ENCODE measurements around the gene LEKR1. TPM values are rescaled to one million over a fixed set of nuclear protein-coding genes. Genes with fewer than 3 reads are reported as not detected.

Gene LEKR1
- total RNA-seq, 1 donor from 2014 or later: 0.26 TPM

DNA sequence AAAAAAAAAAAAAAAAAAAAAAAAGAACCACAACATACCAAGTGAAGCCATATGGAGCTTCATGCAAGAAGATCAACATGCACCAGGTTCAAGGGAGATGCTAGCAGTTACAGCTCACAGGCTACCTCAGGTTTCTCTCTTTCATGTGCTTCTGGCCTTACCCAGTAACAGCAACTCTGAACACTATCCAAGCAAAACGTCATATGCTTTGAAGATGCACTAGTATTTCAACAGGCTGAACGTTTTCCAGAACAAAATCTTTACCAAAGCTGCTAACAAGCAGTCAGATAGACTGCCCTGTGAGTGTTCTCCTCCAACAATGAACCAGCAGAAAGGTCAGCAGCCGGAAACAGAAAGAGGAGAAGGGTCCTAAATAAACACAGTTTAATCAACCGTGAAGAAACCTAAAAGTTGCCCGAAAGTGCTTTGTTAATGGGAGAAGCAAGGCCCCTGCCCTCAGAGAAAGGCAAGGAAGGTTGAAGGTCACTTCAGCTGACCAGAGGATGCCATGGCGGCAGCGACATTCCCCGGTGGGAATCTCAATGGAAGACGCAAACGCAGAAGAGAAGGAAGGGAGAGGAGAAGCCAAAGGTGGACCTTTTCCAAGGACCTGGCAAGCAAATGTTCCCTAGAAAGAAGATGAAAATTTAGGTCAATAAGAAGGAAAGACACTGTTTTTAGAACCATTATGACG is 253.7 kb downstream of the LEKR1 start:
- no peak for DNase-seq (ENCODE audit: low read depth in 2 of 2)

DNA sequence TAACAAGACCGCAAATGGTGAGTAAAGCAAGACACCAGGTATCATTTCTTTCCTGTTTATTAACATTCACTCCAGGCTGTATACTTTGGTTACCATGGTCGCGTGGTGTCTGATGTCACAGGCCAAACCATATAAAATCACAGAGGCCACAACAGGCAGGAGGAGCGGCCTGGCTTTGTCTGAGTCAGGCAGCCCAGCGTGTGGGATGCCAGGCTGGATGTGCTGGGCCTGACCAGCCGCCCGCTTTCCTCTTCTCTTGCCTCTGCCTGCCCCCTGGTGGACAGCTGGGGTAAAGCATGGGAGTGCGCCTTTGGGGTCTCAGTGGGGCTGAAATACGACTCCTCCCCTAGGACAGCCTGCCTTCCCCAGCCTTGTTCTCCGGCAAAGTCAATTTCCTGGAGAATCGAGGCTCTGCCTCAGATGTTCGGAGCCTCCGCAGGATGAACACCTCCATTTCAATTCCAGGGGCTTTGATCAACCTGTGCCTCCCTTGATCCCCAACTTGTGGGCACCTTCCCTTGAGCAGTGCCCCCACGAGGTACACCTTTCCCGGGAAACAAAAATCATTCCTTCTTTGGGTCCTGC is 255.6 kb downstream of the LEKR1 start:
- peak; percentile 86 to 92 for DNase-seq (ENCODE audit: low read depth in 2 of 2)

GRCh38 chr3:157082305-157082982 is 256.3 kb downstream of the LEKR1 start:
- DNase-seq (ENCODE audit: low read depth in 2 of 2): no peak

DNA sequence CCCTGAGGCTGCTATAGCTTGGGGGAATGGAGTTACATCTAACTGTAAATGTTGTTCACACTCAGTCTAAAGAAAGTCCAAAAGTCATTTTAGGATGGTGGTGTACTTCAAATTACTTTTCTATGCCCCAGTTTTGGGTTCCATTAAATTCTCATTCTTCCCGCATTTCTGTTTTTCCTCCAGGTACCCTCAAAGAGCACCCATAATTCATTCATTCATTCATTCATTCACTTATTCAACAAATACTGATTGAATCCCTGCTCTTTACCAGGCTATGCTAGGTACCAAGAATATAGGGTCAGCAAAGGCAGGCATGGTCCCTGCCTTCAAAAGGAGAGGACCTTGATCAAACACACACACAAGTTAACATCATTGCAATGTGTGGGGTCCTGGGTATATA is 257.7 kb downstream of the LEKR1 start:
- no peak for DNase-seq (ENCODE audit: low read depth in 2 of 2)

DNA sequence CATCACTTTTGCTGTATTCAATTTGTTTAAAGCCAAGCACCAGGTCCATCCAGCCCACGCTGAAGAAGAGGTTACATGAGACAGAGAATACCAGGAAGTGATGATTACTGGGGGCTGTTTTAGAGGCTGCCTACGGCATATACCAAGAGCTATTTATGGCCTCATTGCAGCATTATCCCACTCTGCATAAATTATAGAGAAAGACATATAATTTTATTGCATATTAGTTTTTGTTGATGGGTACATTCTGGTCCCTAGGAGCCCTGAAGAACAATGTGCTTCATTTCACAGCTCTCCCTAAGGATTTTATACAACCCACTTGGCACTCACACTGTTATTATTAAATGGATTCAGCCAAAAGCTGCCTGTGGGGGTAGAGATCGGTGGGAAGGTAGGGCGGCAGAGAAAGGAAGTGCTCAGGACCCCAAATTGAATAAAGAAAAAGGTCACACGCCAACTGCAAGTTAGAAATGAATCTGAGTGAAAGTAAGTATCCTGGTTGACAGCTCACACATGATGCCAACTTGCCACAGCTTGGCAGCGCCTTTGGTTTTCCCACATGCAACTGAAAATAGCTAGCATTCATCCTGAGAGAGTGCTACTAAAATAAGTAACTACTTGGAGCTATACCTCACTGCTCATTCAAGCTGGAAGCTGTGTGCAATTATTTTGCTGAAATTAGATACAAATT is 260.1 kb downstream of the LEKR1 start:
- DNase-seq (ENCODE audit: low read depth in 2 of 2): no peak

- DNase-seq (ENCODE audit: low read depth in 2 of 2): no peak
These were observed 260.6 kb downstream of the LEKR1 start for GRCh38 chr3:157086775-157087174.

DNA sequence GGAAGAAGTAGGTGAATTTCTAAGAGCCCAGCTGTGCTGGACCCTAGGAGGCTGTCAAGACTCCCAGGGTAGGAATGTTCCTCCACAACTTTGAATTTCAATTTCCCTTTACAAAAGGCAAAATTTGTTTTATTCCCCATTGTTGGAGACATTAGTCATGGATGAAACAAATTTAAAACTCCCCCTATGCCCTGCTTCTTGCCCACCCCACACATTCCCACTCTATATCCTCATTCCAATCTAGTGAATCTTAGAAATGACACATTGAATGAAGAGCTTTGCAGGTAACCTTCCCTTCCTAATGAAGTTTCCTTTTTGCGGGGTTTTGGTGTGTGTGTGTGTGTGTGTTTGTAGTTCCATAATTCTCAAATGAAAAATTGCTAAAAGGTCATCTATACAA is 261.2 kb downstream of the LEKR1 start:
- DNase-seq (ENCODE audit: low read depth in 2 of 2): no peak

- no peak for DNase-seq (ENCODE audit: low read depth in 2 of 2)
These were observed 261.8 kb downstream of the LEKR1 start for GRCh38 chr3:157087780-157088600.

GRCh38 chr3:157088601-157089454 is 262.7 kb downstream of the LEKR1 start:
- peak; percentile 82 to 93 for DNase-seq (ENCODE audit: low read depth in 2 of 2)

DNA sequence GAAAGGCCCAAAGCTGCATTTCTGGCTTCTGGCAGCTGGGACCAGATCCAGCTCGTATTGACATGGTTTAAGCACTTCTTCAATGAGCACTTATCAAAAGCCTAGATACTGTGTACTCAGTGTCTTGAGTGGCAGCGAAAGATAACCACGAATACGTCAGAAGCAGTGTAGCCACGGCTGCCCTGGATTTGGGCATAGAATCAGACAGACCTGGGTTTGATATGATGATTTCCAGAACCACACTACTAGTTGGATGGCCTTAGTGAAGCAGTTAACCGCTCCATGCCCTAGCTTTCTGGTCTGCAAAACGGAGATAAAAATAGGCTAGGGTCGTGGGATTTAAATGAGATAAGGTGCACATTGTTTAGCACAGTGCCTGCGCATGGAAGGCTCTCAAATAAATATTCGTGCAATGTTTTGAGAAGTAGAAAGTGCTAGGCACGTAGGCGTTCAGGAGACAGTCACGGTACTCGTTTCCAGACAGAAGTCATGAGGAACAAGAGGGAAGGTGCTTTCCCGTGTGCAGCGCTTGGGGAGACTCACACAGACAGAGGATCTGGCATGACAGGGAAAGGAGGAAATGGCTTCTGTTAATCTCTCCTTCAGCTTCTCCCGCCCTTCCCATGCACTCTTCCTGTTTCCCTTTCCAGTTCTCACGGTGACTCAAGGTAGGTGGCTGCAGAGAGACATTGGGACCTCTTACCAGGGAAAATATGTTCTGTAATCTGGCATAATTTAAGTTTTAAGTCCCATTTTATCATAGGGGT is 263.5 kb downstream of the LEKR1 start:
- peak; percentile 45 to 86 for DNase-seq (ENCODE audit: low read depth in 2 of 2)

- DNase-seq (ENCODE audit: low read depth in 2 of 2): peak in 1 of 2 donors; percentile 25
These were observed 265.1 kb downstream of the LEKR1 start for GRCh38 chr3:157091083-157091833.

DNA sequence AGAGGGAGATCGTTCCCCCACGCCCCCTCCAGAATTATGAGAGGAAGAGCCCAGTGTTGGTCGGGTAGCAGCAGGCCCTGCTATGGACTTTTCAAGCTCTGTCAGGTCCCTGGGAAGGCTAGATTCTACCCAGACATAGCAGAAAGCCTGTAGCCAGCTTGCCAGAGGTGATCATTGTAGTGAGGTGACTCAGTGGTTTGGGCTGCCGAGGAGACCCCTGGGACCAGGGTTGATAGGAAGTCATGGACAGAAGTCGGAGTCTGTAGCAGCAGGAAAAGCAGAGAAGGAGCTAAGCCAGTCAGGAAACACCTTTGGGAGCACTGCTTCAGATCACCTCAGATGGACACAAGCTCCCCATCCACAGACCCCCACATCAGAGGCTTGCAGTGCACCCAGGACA is 266.1 kb downstream of the LEKR1 start:
- no peak for DNase-seq (ENCODE audit: low read depth in 2 of 2)

GRCh38 chr3:157093096-157093495 is 266.9 kb downstream of the LEKR1 start:
- no peak for DNase-seq (ENCODE audit: low read depth in 2 of 2)

GRCh38 chr3:157094301-157094700 is 268.1 kb downstream of the LEKR1 start:
- DNase-seq (ENCODE audit: low read depth in 2 of 2): no peak

DNA sequence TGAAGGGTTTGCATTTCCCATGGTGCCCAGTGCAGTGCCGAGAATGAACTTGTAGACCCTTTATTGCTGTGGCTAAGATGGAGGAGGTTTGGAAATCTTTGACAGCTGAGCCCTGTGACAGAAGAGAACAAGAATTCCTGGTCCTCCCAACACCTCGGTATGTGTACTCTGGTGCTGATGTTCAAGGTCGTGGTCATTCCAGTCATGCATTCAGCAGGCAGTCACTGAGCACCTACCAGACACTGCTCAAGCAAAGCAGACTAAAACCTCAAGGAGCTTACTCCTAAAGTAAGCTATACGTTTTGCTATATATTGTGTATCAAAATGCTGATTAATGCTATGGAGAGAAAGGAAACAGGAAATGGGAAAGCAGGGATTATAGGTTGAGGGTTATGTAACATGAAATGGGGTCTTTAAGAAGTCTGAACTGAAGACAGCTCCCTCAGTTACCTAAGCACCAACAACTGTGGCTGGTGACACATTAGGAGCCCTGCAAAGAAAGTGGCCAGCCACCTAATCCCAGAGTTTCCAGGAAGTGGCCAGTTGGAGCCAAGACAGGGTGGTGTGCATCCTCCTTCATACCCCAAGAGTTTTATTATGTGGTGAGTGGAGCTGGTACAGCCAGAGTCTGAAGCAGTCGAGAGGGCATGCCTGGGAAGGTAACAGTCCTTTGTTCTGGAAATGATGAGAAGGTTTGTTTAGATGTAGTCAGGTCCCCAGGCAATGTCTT is 268.8 kb downstream of the LEKR1 start:
- DNase-seq (ENCODE audit: low read depth in 2 of 2): no peak
